GM12874 (cell line): Measurements from ENCODE around the gene ORC1.

Source experiments
- TF ChIP-seq, protein P1 (sequence below): IDR thresholded peaks from 2 replicates; pipeline ENCODE4 v1.5.1; 2011; ENCODE audit warnings: low read depth, mild to moderate bottlenecking, control low read depth, low read length, moderate library complexity; ENCODE audit not compliant: insufficient read depth

The ORC1 gene

DNA sequence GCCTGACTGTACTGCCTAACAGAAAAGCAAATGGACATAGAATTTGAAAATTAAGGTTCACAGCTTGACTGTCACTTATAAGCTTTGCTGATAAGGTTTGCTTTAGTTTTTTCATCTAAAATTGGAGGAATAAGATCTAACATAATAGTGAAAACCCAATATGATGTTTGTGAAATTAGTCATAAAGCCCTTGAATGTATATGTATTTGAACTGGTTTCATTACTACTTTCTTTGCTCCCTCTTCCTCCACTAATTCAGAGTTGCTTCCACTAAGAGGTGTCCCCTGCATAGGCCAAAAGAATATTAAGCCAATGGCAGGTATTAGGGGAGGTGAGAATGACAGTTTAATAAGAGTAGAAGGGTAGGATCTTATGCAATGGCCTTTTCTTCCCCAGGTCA, 10.7 kb upstream of the ORC1 start:
- TF ChIP-seq, protein P1, sequence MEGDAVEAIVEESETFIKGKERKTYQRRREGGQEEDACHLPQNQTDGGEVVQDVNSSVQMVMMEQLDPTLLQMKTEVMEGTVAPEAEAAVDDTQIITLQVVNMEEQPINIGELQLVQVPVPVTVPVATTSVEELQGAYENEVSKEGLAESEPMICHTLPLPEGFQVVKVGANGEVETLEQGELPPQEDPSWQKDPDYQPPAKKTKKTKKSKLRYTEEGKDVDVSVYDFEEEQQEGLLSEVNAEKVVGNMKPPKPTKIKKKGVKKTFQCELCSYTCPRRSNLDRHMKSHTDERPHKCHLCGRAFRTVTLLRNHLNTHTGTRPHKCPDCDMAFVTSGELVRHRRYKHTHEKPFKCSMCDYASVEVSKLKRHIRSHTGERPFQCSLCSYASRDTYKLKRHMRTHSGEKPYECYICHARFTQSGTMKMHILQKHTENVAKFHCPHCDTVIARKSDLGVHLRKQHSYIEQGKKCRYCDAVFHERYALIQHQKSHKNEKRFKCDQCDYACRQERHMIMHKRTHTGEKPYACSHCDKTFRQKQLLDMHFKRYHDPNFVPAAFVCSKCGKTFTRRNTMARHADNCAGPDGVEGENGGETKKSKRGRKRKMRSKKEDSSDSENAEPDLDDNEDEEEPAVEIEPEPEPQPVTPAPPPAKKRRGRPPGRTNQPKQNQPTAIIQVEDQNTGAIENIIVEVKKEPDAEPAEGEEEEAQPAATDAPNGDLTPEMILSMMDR: no peak

DNA sequence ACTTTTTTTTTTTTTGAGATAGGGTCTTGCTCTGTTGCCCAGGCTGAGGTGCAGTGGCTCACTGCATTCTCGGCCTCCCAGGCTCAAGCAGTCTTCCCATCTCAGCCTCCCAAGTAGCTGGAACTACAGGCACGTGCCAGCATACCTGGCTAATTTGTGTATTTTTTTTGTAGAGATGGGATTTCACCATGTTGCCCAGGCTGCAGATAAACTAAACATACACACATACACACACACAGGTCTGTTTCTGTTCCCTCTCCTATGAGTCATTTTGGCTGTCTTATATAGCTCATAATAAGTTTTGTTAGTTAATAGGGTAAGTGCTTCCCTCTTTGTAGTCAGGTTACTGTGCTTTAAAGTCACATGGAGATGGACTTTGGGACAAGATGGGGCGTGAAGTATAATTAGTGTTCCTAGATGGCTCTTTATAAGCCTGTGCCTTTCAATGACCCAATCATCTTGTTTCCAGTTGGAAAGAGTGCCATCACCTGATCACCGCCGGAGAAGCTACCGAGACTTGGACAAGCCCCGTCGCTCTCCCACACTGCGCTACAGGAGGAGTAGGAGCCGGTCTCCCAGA, 9.3 kb upstream of the ORC1 start:
- TF ChIP-seq, protein P1: no peak

DNA sequence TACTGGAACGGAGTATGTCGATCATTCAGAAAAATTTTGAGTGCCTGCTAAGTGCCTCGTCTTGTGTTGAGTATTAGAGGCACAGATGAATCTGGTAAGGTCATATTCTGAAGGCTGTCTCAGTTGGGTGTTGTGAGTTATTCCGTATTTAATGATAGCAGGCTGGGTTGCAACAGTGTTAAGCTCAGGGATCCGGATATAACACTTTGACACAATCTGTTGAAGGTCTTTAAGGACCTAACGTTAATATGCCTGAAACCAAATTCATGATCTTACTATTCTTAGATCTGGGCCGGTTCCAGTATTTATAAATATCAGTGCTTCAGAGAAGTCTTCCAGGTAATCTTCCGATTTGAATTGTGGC, 734 bp upstream of the ORC1 start:
- TF ChIP-seq, protein P1: no peak

DNA sequence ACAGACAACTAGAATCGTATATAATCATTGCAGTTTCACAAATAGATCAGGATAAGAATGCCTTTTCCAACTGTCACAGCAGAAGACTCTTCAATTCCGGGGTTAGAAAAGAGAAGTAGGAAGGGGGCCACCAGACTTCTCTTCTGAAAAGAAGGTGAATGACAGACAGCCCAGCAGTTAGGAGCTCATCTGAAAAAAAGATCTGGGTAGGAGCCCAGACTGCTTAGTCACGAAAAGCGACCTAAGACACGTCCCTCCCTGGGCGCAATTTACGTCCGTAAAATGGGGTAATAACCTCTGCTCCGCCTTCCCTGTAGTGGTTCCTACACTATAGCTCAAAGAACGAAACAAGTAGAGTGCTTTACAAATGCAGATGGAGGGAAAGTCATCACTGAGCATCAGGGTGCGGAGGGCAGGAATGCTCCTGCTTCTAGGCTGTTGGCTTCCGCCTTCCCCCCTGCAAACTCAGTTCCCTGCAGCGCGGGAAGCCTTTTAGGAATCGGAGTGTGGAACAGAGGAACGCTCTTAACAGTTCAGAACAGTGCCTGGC, 582 bp downstream of the ORC1 start:
- TF ChIP-seq, protein P1: no peak

DNA sequence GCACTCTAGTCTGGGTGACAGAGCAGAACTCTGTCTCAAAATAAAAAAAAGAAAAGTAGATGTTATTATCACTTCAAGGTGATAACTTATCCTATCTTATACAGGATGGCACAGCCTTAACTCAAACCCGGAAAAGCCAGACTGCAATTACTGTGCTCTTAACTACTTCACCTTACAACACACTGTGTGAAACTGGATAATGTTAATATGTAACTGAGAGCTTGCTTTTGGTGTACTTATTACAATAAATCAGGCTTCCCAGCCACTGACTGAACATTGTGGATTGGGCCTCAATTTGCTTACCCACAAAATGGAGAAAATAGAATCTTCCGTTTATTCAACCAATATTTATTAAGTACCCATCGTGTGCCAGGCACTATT, 1.4 kb downstream of the ORC1 start:
- TF ChIP-seq, protein P1: no peak

DNA sequence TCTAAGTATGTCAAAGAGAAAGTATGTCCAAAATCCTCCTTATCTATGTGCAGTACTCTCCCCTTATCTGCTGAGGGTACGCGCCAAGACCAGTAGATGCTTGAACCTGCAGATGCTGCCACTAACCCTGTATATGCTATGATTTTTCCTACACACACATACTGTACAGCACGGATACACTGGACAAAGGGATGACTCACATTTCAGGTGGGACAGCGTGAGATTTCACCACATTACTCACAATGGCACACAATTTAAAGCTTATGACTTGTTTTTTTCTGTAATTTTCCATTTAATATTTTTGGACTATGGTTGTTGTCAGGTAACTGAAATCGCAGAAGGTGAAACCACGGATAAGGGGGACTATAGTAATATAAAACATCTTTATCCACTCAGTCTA, 4.1 kb downstream of the ORC1 start:
- TF ChIP-seq, protein P1: no peak

DNA sequence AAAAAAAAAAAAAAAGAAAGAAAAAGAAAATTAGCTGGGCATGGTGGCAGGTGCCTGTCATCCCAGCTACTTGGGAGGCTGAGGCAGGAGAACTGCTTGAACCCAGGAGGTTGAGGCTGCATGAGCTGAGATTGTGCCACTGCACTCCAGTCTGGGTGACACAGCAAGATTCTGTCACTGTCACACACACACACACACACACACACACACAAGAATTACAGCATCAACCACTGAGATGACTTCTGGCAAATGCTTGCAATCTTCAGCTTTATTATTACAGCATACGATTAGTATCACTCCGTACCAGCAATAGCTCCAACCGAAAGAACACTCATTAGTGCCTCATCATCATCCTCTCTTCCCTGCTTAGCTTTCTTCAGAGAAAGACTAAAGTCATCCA, 4.6 kb downstream of the ORC1 start:
- TF ChIP-seq, protein P1: no peak
